NOMO-1 (cell line): ENCODE results near the gene FRAT1.
A peak's percentile ranks its signal among the peaks of the same experiment; 100 is the strongest.
"Not testable (repeated sequence)": the region's sequence is repeated elsewhere in the genome, so short reads cannot be mapped to it uniquely, and the experiment has no call there.

ENCODE experiments used
- DNase-seq, 2 experiments: peaks; one replicate each; lab custom pipeline; 2025; ENCODE audit not compliant: unreplicated experiment in 2 of 2; lab: John Stamatoyannopoulos, UW

Gene FRAT1

GRCh38 chr10:97334370-97335175, 15.5 kb downstream of the FRAT1 start, which contains the start of gene FRAT2:
TSS of gene FRAT2 (minus strand) at chr10:97334729. CDS start at chr10:97334572, 157 bp downstream.
- peak; percentile 84 to 92 for DNase-seq

- DNase-seq, result no peak
Observed at GRCh38 chr10:97335188-97335619, 16.1 kb downstream of the FRAT1 start.

GRCh38 chr10:97336006-97336405, 16.9 kb downstream of the FRAT1 start:
- no peak for DNase-seq

GRCh38 chr10:97336446-97336845, 17.4 kb downstream of the FRAT1 start:
- no peak for DNase-seq

- DNase-seq, result no peak
Observed at GRCh38 chr10:97336942-97337831, 18.1 kb downstream of the FRAT1 start.

GRCh38 chr10:97338041-97338440, 19.0 kb downstream of the FRAT1 start:
- no peak for DNase-seq

- no peak for DNase-seq
Observed at GRCh38 chr10:97341416-97341815, 22.3 kb downstream of the FRAT1 start.

- DNase-seq, result not testable (repeated sequence)
Observed at GRCh38 chr10:97343664-97344063, 24.6 kb downstream of the FRAT1 start.

- no peak for DNase-seq
Observed at GRCh38 chr10:97347317-97347716, 28.2 kb downstream of the FRAT1 start.

- DNase-seq, result no peak
Observed at GRCh38 chr10:97349752-97350513, 30.9 kb downstream of the FRAT1 start.

- DNase-seq, result no peak
Observed at GRCh38 chr10:97353945-97354344, 34.9 kb downstream of the FRAT1 start.

- peak in 1 of 2 experiments; percentile 50 for DNase-seq
Observed at GRCh38 chr10:97355571-97355975, 36.5 kb downstream of the FRAT1 start.

GRCh38 chr10:97356318-97356914, 37.3 kb downstream of the FRAT1 start:
- peak; percentile 27 to 53 for DNase-seq

- no peak for DNase-seq
Observed at GRCh38 chr10:97356918-97357317, 37.8 kb downstream of the FRAT1 start.

GRCh38 chr10:97358349-97358748, 39.3 kb downstream of the FRAT1 start:
- DNase-seq, result no peak

- no peak for DNase-seq
Observed at GRCh38 chr10:97358781-97359180, 39.7 kb downstream of the FRAT1 start.

GRCh38 chr10:97360705-97361536, 41.9 kb downstream of the FRAT1 start:
- DNase-seq, result no peak

GRCh38 chr10:97361537-97361901, 42.4 kb downstream of the FRAT1 start:
- DNase-seq, result no peak

GRCh38 chr10:97362310-97363033, 43.4 kb downstream of the FRAT1 start:
- no peak for DNase-seq
